H9 (cell line): ENCODE measurements around the gene ACTBL2. TPM values are rescaled to one million over a fixed set of nuclear protein-coding genes. Genes with fewer than 3 reads are reported as not detected.

Source experiments
- DNase-seq: peaks from one replicate; pipeline ENCODE4 v3.0.0-alpha.2; 2017
- H2AFZ ChIP-seq: one replicate; pipeline ENCODE4 v1.6.1; 2013; ENCODE audit warnings: mild to moderate bottlenecking, low read length, control low read depth, moderate library complexity
- H2AK5ac ChIP-seq: 2 replicates; pipeline ENCODE4 v1.6.1; 2013; ENCODE audit warnings: low read length, control low read depth, mixed read lengths; ENCODE audit not compliant: insufficient read length
- H2BK120ac ChIP-seq: one replicate; pipeline ENCODE4 v1.6.1; 2013; ENCODE audit warnings: low read depth, mild to moderate bottlenecking, low read length, control low read depth, inconsistent platforms; ENCODE audit not compliant: poor library complexity, severe bottlenecking
- H2BK12ac ChIP-seq: 2 replicates; pipeline ENCODE4 v1.6.1; 2013; ENCODE audit warnings: low read length, control low read depth, mixed read lengths, low read depth; ENCODE audit not compliant: insufficient read length
- H2BK15ac ChIP-seq: 2 replicates; pipeline ENCODE4 v1.6.1; 2013; ENCODE audit warnings: low read depth, low read length, control low read depth
- H2BK20ac ChIP-seq: one replicate; pipeline ENCODE4 v1.6.1; 2013; ENCODE audit warnings: low read depth, mild to moderate bottlenecking, low read length, control low read depth, inconsistent platforms; ENCODE audit not compliant: poor library complexity, severe bottlenecking
- H2BK5ac ChIP-seq: 2 replicates; pipeline ENCODE4 v1.6.1; 2013; ENCODE audit warnings: low read length, control low read depth, mixed read lengths; ENCODE audit not compliant: insufficient read length
- H3K14ac ChIP-seq: 2 replicates; pipeline ENCODE4 v1.6.1; 2013; ENCODE audit warnings: low read length, control low read depth; ENCODE audit not compliant: insufficient read depth
- H3K18ac ChIP-seq: 2 replicates; pipeline ENCODE4 v1.6.1; 2013; ENCODE audit warnings: low read depth, mild to moderate bottlenecking, mixed read lengths, low read length, control low read depth; ENCODE audit not compliant: insufficient read length
- H3K23ac ChIP-seq: 2 replicates; pipeline ENCODE4 v1.6.1; 2013; ENCODE audit warnings: low read length, control low read depth, mixed read lengths, low read depth; ENCODE audit not compliant: insufficient read length
- H3K23me2 ChIP-seq: 2 replicates; pipeline ENCODE4 v1.6.1; 2013; ENCODE audit warnings: low read depth, mild to moderate bottlenecking, mixed read lengths, low read length, control low read depth; ENCODE audit not compliant: insufficient read length, poor library complexity, severe bottlenecking
- H3K27ac ChIP-seq: 2 replicates; pipeline ENCODE4 v1.5.1; 2013; ENCODE audit warnings: low read length, control low read depth, mixed read lengths, low read depth; ENCODE audit not compliant: insufficient read length
- H3K27me3 ChIP-seq: 2 replicates; pipeline ENCODE4 v1.6.1; 2013; ENCODE audit warnings: low read length, control low read depth, inconsistent platforms; ENCODE audit not compliant: insufficient read depth
- H3K4ac ChIP-seq: 2 replicates; pipeline ENCODE4 v1.6.1; 2013; ENCODE audit warnings: low read depth, mild to moderate bottlenecking, control low read depth, inconsistent platforms, low read length, moderate library complexity
- H3K4me1 ChIP-seq: 2 replicates; pipeline ENCODE4 v1.6.1; 2013; ENCODE audit warnings: low read length, control low read depth, inconsistent platforms; ENCODE audit not compliant: insufficient read depth
- H3K4me2 ChIP-seq: 2 replicates; pipeline ENCODE4 v1.6.1; 2013; ENCODE audit warnings: low read length, control low read depth, mixed read lengths; ENCODE audit not compliant: insufficient read length, insufficient read depth
- H3K56ac ChIP-seq: 2 replicates; pipeline ENCODE4 v1.6.1; 2013; ENCODE audit warnings: low read depth, mild to moderate bottlenecking, mixed read lengths, low read length, control low read depth; ENCODE audit not compliant: insufficient read length
- H3K79me1 ChIP-seq: 2 replicates; pipeline ENCODE4 v1.6.1; 2013; ENCODE audit warnings: low read depth, mild to moderate bottlenecking, moderate library complexity, low read length, control low read depth, inconsistent platforms; ENCODE audit not compliant: insufficient read depth, poor library complexity, severe bottlenecking
- H3K79me2 ChIP-seq: 2 replicates; pipeline ENCODE4 v1.6.1; 2013; ENCODE audit warnings: low read length, control low read depth, inconsistent platforms; ENCODE audit not compliant: insufficient read depth
- H3K9ac ChIP-seq: 2 replicates; pipeline ENCODE4 v1.6.1; 2013; ENCODE audit warnings: low read length, control low read depth, mixed read lengths; ENCODE audit not compliant: insufficient read length; ENCODE audit errors: extremely low read depth
- H3K9me3 ChIP-seq: one replicate; pipeline ENCODE4 v1.6.1; 2013; ENCODE audit warnings: low read depth, low read length, inconsistent platforms; ENCODE audit not compliant: control insufficient read depth
- H3T11ph ChIP-seq: one replicate; pipeline ENCODE4 v1.6.1; 2013; ENCODE audit warnings: mild to moderate bottlenecking, low read length, control low read depth, inconsistent platforms
- H4K20me1 ChIP-seq: one replicate; pipeline ENCODE4 v1.6.1; 2013; ENCODE audit not compliant: control insufficient read depth, insufficient read length, insufficient read depth
- H4K5ac ChIP-seq: 2 replicates; pipeline ENCODE4 v1.6.1; 2013; ENCODE audit warnings: low read depth, mild to moderate bottlenecking, mixed read lengths, low read length, control low read depth; ENCODE audit not compliant: insufficient read length
- H4K8ac ChIP-seq: replicated peaks from 2 replicates; pipeline ENCODE4 v1.6.1; 2013; ENCODE audit warnings: low read length, control low read depth, mixed read lengths, low read depth; ENCODE audit not compliant: insufficient read length
- H4K91ac ChIP-seq: 2 replicates; pipeline ENCODE4 v1.6.1; 2013; ENCODE audit warnings: low read depth, mild to moderate bottlenecking, moderate library complexity, mixed read lengths, low read length, control low read depth; ENCODE audit not compliant: insufficient read length
- H3K27ac Mint-ChIP-seq, 3 experiments: 2 replicates in 2 of 3; 3 replicates in 1 of 3; pipeline ENCODE4 v1.8.0; 2020 to 2021; ENCODE audit warnings: mixed read lengths in 3 of 3, mild to moderate bottlenecking in 1 of 3, moderate library complexity in 1 of 3
- H3K27me3 Mint-ChIP-seq: 2 replicates; pipeline ENCODE4 v1.8.0; 2021; ENCODE audit warnings: low read depth, mild to moderate bottlenecking, moderate library complexity, mixed read lengths
- H3K36me3 Mint-ChIP-seq, 3 experiments: 2 replicates in 2 of 3; 3 replicates in 1 of 3; pipeline ENCODE4 v1.8.0; 2020 to 2021; ENCODE audit warnings: low read depth in 3 of 3, mixed read lengths in 3 of 3; ENCODE audit not compliant: insufficient read depth in 1 of 3
- H3K4me1 Mint-ChIP-seq, 2 experiments: 2 replicates each; pipeline ENCODE4 v1.8.0; 2020; ENCODE audit warnings: mixed read lengths in 2 of 2
- H3K4me3 Mint-ChIP-seq, 2 experiments: 2 replicates in 1 of 2; 3 replicates in 1 of 2; pipeline ENCODE4 v1.8.0; 2020 to 2021; ENCODE audit warnings: mild to moderate bottlenecking in 2 of 2, mixed read lengths in 2 of 2, moderate library complexity in 1 of 2
- H3K9me3 Mint-ChIP-seq, 2 experiments: 2 replicates in 1 of 2; 3 replicates in 1 of 2; pipeline ENCODE4 v1.8.0; 2020; ENCODE audit warnings: mild to moderate bottlenecking in 2 of 2, mixed read lengths in 2 of 2, moderate library complexity in 1 of 2
- total RNA-seq: library from RNA; stranded (reverse); gene quantifications from 2 replicates; pipeline ENCODE4 v1.2.1, GENCODE V29; 2021
- TF ChIP-seq, protein P1 (sequence below): fragments of 200-600 bp; sonication (generic); conservative IDR thresholded peaks from 3 replicates; pipeline ENCODE4 v1.8.0; 2021; ENCODE audit warnings: antibody characterized with exemption, mild to moderate bottlenecking

ACTBL2 gene
- total RNA-seq, 1 experiment from 2014 or later = not detected

DNA sequence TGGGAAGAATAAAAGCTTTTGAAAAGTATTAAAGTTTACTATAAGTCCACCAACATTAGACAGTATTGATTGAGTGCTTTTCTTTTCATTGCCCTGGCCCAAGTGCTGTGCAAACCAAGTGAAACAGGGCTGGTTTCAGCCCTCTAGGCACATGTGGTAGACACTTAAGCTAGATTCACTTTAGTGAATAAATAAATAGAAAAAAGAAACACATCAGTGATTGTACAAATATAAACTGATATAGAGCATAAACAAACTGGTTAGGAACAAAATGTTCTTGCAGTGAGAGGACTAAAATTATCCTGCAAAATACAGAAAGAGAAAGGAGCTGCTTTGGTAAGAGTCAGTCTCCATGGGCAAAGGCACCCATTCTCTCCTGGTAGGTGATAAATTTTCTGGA lies 29.7 kb downstream of the ACTBL2 start:
- no peaks in the 10 kb centered on the region for H3K79me1 ChIP-seq
- no peak for DNase-seq
- H3K14ac ChIP-seq = no peak overlapping the region
- no peak overlapping the region for H2BK20ac ChIP-seq
- no peak overlapping the region for H3K4me2 ChIP-seq
- no peaks in the 10 kb centered on the region; the same call in 1 of the 2 replicates for H3K27me3 ChIP-seq
- H3K9me3 ChIP-seq = no peaks in the 10 kb centered on the region
- no peak overlapping the region for H4K91ac ChIP-seq
- no peak overlapping the region for H3T11ph ChIP-seq
- no peaks in the 10 kb centered on the region for H3K4me1 ChIP-seq
- no peak overlapping the region for H3K27ac ChIP-seq
- H3K56ac ChIP-seq = no peak overlapping the region
- Mint-ChIP-seq H3K4me3 (no peak overlapping the region), H3K36me3 (no peaks in the 10 kb centered on the region; a peak in 1 of 7 replicates), H3K4me1 (peaks cover 3 to 13% of the 10 kb centered on the region in 2 experiments; a peak in 2 of 4 replicates), H3K9me3 (no peaks in the 10 kb centered on the region; a peak in 1 of 5 replicates), H3K27ac (no peak overlapping the region), H3K27me3 (no peaks in the 10 kb centered on the region)
- no peak overlapping the region for H3K4ac ChIP-seq
- H3K23me2 ChIP-seq = no peaks in the 10 kb centered on the region
- H2AFZ ChIP-seq = no peak overlapping the region
- H3K9ac ChIP-seq = no peak overlapping the region
- no peak overlapping the region for H3K23ac ChIP-seq
- no peak overlapping the region for H2BK120ac ChIP-seq
- H3K18ac ChIP-seq = no peak overlapping the region
- H3K79me2 ChIP-seq = no peaks in the 10 kb centered on the region; the same call in 1 of the 2 replicates
- no peaks in the 10 kb centered on the region for H4K20me1 ChIP-seq
- no peak overlapping the region for H4K5ac ChIP-seq
- TF ChIP-seq, protein P1, sequence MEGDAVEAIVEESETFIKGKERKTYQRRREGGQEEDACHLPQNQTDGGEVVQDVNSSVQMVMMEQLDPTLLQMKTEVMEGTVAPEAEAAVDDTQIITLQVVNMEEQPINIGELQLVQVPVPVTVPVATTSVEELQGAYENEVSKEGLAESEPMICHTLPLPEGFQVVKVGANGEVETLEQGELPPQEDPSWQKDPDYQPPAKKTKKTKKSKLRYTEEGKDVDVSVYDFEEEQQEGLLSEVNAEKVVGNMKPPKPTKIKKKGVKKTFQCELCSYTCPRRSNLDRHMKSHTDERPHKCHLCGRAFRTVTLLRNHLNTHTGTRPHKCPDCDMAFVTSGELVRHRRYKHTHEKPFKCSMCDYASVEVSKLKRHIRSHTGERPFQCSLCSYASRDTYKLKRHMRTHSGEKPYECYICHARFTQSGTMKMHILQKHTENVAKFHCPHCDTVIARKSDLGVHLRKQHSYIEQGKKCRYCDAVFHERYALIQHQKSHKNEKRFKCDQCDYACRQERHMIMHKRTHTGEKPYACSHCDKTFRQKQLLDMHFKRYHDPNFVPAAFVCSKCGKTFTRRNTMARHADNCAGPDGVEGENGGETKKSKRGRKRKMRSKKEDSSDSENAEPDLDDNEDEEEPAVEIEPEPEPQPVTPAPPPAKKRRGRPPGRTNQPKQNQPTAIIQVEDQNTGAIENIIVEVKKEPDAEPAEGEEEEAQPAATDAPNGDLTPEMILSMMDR = no peak
- no peak overlapping the region for H2BK5ac ChIP-seq
- no peak overlapping the region for H4K8ac ChIP-seq
- H2AK5ac ChIP-seq = no peak overlapping the region
- H2BK15ac ChIP-seq = no peak overlapping the region
- H2BK12ac ChIP-seq = no peak overlapping the region
